DND-41 (cell line): ENCODE measurements around the gene TENT4B.

ENCODE experiments used
- EZH2 ChIP-seq: IDR thresholded peaks from 3 replicates; pipeline ENCODE4 v1.6.1; 2012; ENCODE audit warnings: borderline replicate concordance, low read depth, mild to moderate bottlenecking, moderate library complexity, low read length, inconsistent platforms; ENCODE audit not compliant: severe bottlenecking
- TF ChIP-seq, protein P1 (sequence below): IDR thresholded peaks from 2 replicates; pipeline ENCODE4 v1.5.1; 2012; ENCODE audit warnings: borderline replicate concordance, low read length, moderate library complexity, mild to moderate bottlenecking; ENCODE audit not compliant: poor library complexity, severe bottlenecking; ENCODE audit errors: extremely low read depth

GRCh38 chr16:50123417-50123816 lies 29.7 kb upstream of the TENT4B start:
- TF ChIP-seq, protein P1, sequence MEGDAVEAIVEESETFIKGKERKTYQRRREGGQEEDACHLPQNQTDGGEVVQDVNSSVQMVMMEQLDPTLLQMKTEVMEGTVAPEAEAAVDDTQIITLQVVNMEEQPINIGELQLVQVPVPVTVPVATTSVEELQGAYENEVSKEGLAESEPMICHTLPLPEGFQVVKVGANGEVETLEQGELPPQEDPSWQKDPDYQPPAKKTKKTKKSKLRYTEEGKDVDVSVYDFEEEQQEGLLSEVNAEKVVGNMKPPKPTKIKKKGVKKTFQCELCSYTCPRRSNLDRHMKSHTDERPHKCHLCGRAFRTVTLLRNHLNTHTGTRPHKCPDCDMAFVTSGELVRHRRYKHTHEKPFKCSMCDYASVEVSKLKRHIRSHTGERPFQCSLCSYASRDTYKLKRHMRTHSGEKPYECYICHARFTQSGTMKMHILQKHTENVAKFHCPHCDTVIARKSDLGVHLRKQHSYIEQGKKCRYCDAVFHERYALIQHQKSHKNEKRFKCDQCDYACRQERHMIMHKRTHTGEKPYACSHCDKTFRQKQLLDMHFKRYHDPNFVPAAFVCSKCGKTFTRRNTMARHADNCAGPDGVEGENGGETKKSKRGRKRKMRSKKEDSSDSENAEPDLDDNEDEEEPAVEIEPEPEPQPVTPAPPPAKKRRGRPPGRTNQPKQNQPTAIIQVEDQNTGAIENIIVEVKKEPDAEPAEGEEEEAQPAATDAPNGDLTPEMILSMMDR, result no peak
- TF ChIP-seq EZH2, result no peak
